Mucosa of descending colon (tissue), 3 donors: ENCODE measurements around the gene ATP7B. TPM values are rescaled to one million over a fixed set of nuclear protein-coding genes. Genes with fewer than 3 reads are reported as not detected.

Source experiments
- ATAC-seq: fragments of 200-7000 bp; cut with Tn5 transposase; one replicate; pipeline ENCODE4 v1.9.1; 2020; ENCODE audit warnings: mild to moderate bottlenecking, moderate library complexity
- DNase-seq, 3 donors: peaks; one replicate each; pipeline ENCODE4 v3.0.0-alpha.2; 2020
- H3K36me3 ChIP-seq: fragments of 200-600 bp; one replicate; pipeline ENCODE4 v1.8.0; 2021; ENCODE audit warnings: low read depth, mild to moderate bottlenecking
- H3K4me1 ChIP-seq: fragments of 200-600 bp; one replicate; pipeline ENCODE4 v1.8.0; 2021; ENCODE audit warnings: low read depth, mild to moderate bottlenecking
- H3K4me3 ChIP-seq: fragments of 200-600 bp; one replicate; pipeline ENCODE4 v1.8.0; 2021; ENCODE audit warnings: mild to moderate bottlenecking
- H3K9me3 ChIP-seq: fragments of 200-600 bp; one replicate; pipeline ENCODE4 v1.8.0; 2021; ENCODE audit warnings: mild to moderate bottlenecking
- CTCF ChIP-seq: fragments of 200-600 bp; IDR thresholded peaks from one replicate; pipeline ENCODE4 v1.8.0; 2022; ENCODE audit warnings: antibody characterized with exemption, mild to moderate bottlenecking
- intact Hi-C, 2 donors: fragments of 100-400 bp; cut with DNase I in 1 of 2; cut with micrococcal nuclease in 1 of 2; formaldehyde crosslinking; loops; one replicate each; pipeline versions ENCODE4 v1.11.0 to v1.11.1; 2022; cut with DNase I, micrococcal nuclease
- total RNA-seq, 3 donors: library from RNA; stranded (reverse); fragmentation: NEBNext Ultra II Directional in 2 of 3; extraction: Animal tissue kit (Norgen Biotek cat#: 25700) in 2 of 3; gene quantifications; one replicate each; pipeline versions ENCODE4 v1.2.1 to v1.2.4, GENCODE V29; 2021 to 2023
- donor health status: DM: no; HTN: no; CAD: no; lungs with moderate emphysema.
- donor health status: DM: no; HTN: no; CAD: no.
- donor health status: DM: no; HTN: yes; CAD: no.

The ATP7B gene
- total RNA-seq, 3 donors from 2014 or later, result 11.3 to 26.0 (median 16.0) TPM

- H3K36me3 ChIP-seq, result no peaks in the 10 kb centered on the region
- ATAC-seq, result no peak
Measured at GRCh38 chr13:51931606-51932005, 79.6 kb downstream of the ATP7B start.

GRCh38 chr13:51929699-51930098, 81.6 kb downstream of the ATP7B start:
- ATAC-seq, result no peak
- intact Hi-C loops, result no loop called here

More at GRCh38 chr13:51931606-51932005, 79.6 kb downstream of the ATP7B start:
- H3K4me3 ChIP-seq, result no peak overlapping the region
- no peak for TF ChIP-seq CTCF
- intact Hi-C loops, result no loop called here
- DNase-seq, result no peak
- no peaks in the 10 kb centered on the region for H3K4me1 ChIP-seq
- no peaks in the 10 kb centered on the region for H3K9me3 ChIP-seq

GRCh38 chr13:51928231-51928630, 83.0 kb downstream of the ATP7B start:
- ATAC-seq, result no peak
- no peak for TF ChIP-seq CTCF
- H3K9me3 ChIP-seq, result no peaks in the 10 kb centered on the region
- no peak for DNase-seq
- no peaks in the 10 kb centered on the region for H3K36me3 ChIP-seq
- intact Hi-C loops, result no loop called here
- no peaks in the 10 kb centered on the region for H3K4me1 ChIP-seq
- H3K4me3 ChIP-seq, result no peak overlapping the region

More at GRCh38 chr13:51929699-51930098, 81.6 kb downstream of the ATP7B start:
- H3K9me3 ChIP-seq, result no peaks in the 10 kb centered on the region
- H3K4me3 ChIP-seq, result no peak overlapping the region
- no peak for DNase-seq
- H3K36me3 ChIP-seq, result no peaks in the 10 kb centered on the region
- TF ChIP-seq CTCF, result no peak
- H3K4me1 ChIP-seq, result no peaks in the 10 kb centered on the region

- Histone ChIP-seq H3K9me3 (no peaks in the 10 kb centered on the region), H3K4me1 (no peaks in the 10 kb centered on the region), H3K36me3 (no peaks in the 10 kb centered on the region), H3K4me3 (no peak overlapping the region)
- DNase-seq, result no peak
- no peak for ATAC-seq
- no peak for TF ChIP-seq CTCF
- intact Hi-C loops, result no loop called here
Measured at GRCh38 chr13:51927129-51927528, 84.1 kb downstream of the ATP7B start.

GRCh38 chr13:51926528-51926885, 84.7 kb downstream of the ATP7B start:
- DNase-seq (no peak), ATAC-seq (no peak)
- H3K4me3 ChIP-seq, result no peak overlapping the region
- H3K9me3 ChIP-seq, result no peaks in the 10 kb centered on the region
- no peaks in the 10 kb centered on the region for H3K4me1 ChIP-seq
- intact Hi-C loops, result no loop called here
- no peaks in the 10 kb centered on the region for H3K36me3 ChIP-seq
- TF ChIP-seq CTCF, result no peak

- Histone ChIP-seq H3K9me3 (no peaks in the 10 kb centered on the region), H3K36me3 (no peaks in the 10 kb centered on the region), H3K4me1 (no peaks in the 10 kb centered on the region), H3K4me3 (no peak overlapping the region)
- TF ChIP-seq CTCF, result no peak
- no peak for DNase-seq
- ATAC-seq, result no peak
- intact Hi-C loops, result no loop called here
Measured at GRCh38 chr13:51925865-51926527, 85.3 kb downstream of the ATP7B start.
